H9 (cell line): ENCODE data around the gene ARMC12. TPM values are rescaled to one million over a fixed set of nuclear protein-coding genes. Genes with fewer than 3 reads are reported as not detected.
"Not testable (repeated sequence)": the region's sequence is repeated elsewhere in the genome, so short reads cannot be mapped to it uniquely, and the experiment has no call there.

Source experiments
- DNase-seq: peaks from one replicate; pipeline ENCODE4 v3.0.0-alpha.2; 2017
- H2AFZ ChIP-seq: one replicate; pipeline ENCODE4 v1.6.1; 2013; ENCODE audit warnings: mild to moderate bottlenecking, low read length, control low read depth, moderate library complexity
- H2AK5ac ChIP-seq: 2 replicates; pipeline ENCODE4 v1.6.1; 2013; ENCODE audit warnings: low read length, control low read depth, mixed read lengths; ENCODE audit not compliant: insufficient read length
- H2BK120ac ChIP-seq: one replicate; pipeline ENCODE4 v1.6.1; 2013; ENCODE audit warnings: low read depth, mild to moderate bottlenecking, low read length, control low read depth, inconsistent platforms; ENCODE audit not compliant: poor library complexity, severe bottlenecking
- H2BK12ac ChIP-seq: 2 replicates; pipeline ENCODE4 v1.6.1; 2013; ENCODE audit warnings: low read length, control low read depth, mixed read lengths, low read depth; ENCODE audit not compliant: insufficient read length
- H2BK15ac ChIP-seq: 2 replicates; pipeline ENCODE4 v1.6.1; 2013; ENCODE audit warnings: low read depth, low read length, control low read depth
- H2BK20ac ChIP-seq: one replicate; pipeline ENCODE4 v1.6.1; 2013; ENCODE audit warnings: low read depth, mild to moderate bottlenecking, low read length, control low read depth, inconsistent platforms; ENCODE audit not compliant: poor library complexity, severe bottlenecking
- H2BK5ac ChIP-seq: 2 replicates; pipeline ENCODE4 v1.6.1; 2013; ENCODE audit warnings: low read length, control low read depth, mixed read lengths; ENCODE audit not compliant: insufficient read length
- H3K14ac ChIP-seq: 2 replicates; pipeline ENCODE4 v1.6.1; 2013; ENCODE audit warnings: low read length, control low read depth; ENCODE audit not compliant: insufficient read depth
- H3K18ac ChIP-seq: 2 replicates; pipeline ENCODE4 v1.6.1; 2013; ENCODE audit warnings: low read depth, mild to moderate bottlenecking, mixed read lengths, low read length, control low read depth; ENCODE audit not compliant: insufficient read length
- H3K23ac ChIP-seq: 2 replicates; pipeline ENCODE4 v1.6.1; 2013; ENCODE audit warnings: low read length, control low read depth, mixed read lengths, low read depth; ENCODE audit not compliant: insufficient read length
- H3K23me2 ChIP-seq: 2 replicates; pipeline ENCODE4 v1.6.1; 2013; ENCODE audit warnings: low read depth, mild to moderate bottlenecking, mixed read lengths, low read length, control low read depth; ENCODE audit not compliant: insufficient read length, poor library complexity, severe bottlenecking
- H3K27ac ChIP-seq: 2 replicates; pipeline ENCODE4 v1.5.1; 2013; ENCODE audit warnings: low read length, control low read depth, mixed read lengths, low read depth; ENCODE audit not compliant: insufficient read length
- H3K27me3 ChIP-seq: 2 replicates; pipeline ENCODE4 v1.6.1; 2013; ENCODE audit warnings: low read length, control low read depth, inconsistent platforms; ENCODE audit not compliant: insufficient read depth
- H3K4ac ChIP-seq: 2 replicates; pipeline ENCODE4 v1.6.1; 2013; ENCODE audit warnings: low read depth, mild to moderate bottlenecking, control low read depth, inconsistent platforms, low read length, moderate library complexity
- H3K4me1 ChIP-seq: 2 replicates; pipeline ENCODE4 v1.6.1; 2013; ENCODE audit warnings: low read length, control low read depth, inconsistent platforms; ENCODE audit not compliant: insufficient read depth
- H3K4me2 ChIP-seq: 2 replicates; pipeline ENCODE4 v1.6.1; 2013; ENCODE audit warnings: low read length, control low read depth, mixed read lengths; ENCODE audit not compliant: insufficient read length, insufficient read depth
- H3K56ac ChIP-seq: 2 replicates; pipeline ENCODE4 v1.6.1; 2013; ENCODE audit warnings: low read depth, mild to moderate bottlenecking, mixed read lengths, low read length, control low read depth; ENCODE audit not compliant: insufficient read length
- H3K79me1 ChIP-seq: 2 replicates; pipeline ENCODE4 v1.6.1; 2013; ENCODE audit warnings: low read depth, mild to moderate bottlenecking, moderate library complexity, low read length, control low read depth, inconsistent platforms; ENCODE audit not compliant: insufficient read depth, poor library complexity, severe bottlenecking
- H3K79me2 ChIP-seq: 2 replicates; pipeline ENCODE4 v1.6.1; 2013; ENCODE audit warnings: low read length, control low read depth, inconsistent platforms; ENCODE audit not compliant: insufficient read depth
- H3K9ac ChIP-seq: 2 replicates; pipeline ENCODE4 v1.6.1; 2013; ENCODE audit warnings: low read length, control low read depth, mixed read lengths; ENCODE audit not compliant: insufficient read length; ENCODE audit errors: extremely low read depth
- H3K9me3 ChIP-seq: one replicate; pipeline ENCODE4 v1.6.1; 2013; ENCODE audit warnings: low read depth, low read length, inconsistent platforms; ENCODE audit not compliant: control insufficient read depth
- H3T11ph ChIP-seq: one replicate; pipeline ENCODE4 v1.6.1; 2013; ENCODE audit warnings: mild to moderate bottlenecking, low read length, control low read depth, inconsistent platforms
- H4K20me1 ChIP-seq: one replicate; pipeline ENCODE4 v1.6.1; 2013; ENCODE audit not compliant: control insufficient read depth, insufficient read length, insufficient read depth
- H4K5ac ChIP-seq: 2 replicates; pipeline ENCODE4 v1.6.1; 2013; ENCODE audit warnings: low read depth, mild to moderate bottlenecking, mixed read lengths, low read length, control low read depth; ENCODE audit not compliant: insufficient read length
- H4K8ac ChIP-seq: replicated peaks from 2 replicates; pipeline ENCODE4 v1.6.1; 2013; ENCODE audit warnings: low read length, control low read depth, mixed read lengths, low read depth; ENCODE audit not compliant: insufficient read length
- H4K91ac ChIP-seq: 2 replicates; pipeline ENCODE4 v1.6.1; 2013; ENCODE audit warnings: low read depth, mild to moderate bottlenecking, moderate library complexity, mixed read lengths, low read length, control low read depth; ENCODE audit not compliant: insufficient read length
- H3K27ac Mint-ChIP-seq, 3 experiments: 2 replicates in 2 of 3; 3 replicates in 1 of 3; pipeline ENCODE4 v1.8.0; 2020 to 2021; ENCODE audit warnings: mixed read lengths in 3 of 3, mild to moderate bottlenecking in 1 of 3, moderate library complexity in 1 of 3
- H3K27me3 Mint-ChIP-seq: 2 replicates; pipeline ENCODE4 v1.8.0; 2021; ENCODE audit warnings: low read depth, mild to moderate bottlenecking, moderate library complexity, mixed read lengths
- H3K36me3 Mint-ChIP-seq, 3 experiments: 2 replicates in 2 of 3; 3 replicates in 1 of 3; pipeline ENCODE4 v1.8.0; 2020 to 2021; ENCODE audit warnings: low read depth in 3 of 3, mixed read lengths in 3 of 3; ENCODE audit not compliant: insufficient read depth in 1 of 3
- H3K4me1 Mint-ChIP-seq, 2 experiments: 2 replicates each; pipeline ENCODE4 v1.8.0; 2020; ENCODE audit warnings: mixed read lengths in 2 of 2
- H3K4me3 Mint-ChIP-seq, 2 experiments: 2 replicates in 1 of 2; 3 replicates in 1 of 2; pipeline ENCODE4 v1.8.0; 2020 to 2021; ENCODE audit warnings: mild to moderate bottlenecking in 2 of 2, mixed read lengths in 2 of 2, moderate library complexity in 1 of 2
- H3K9me3 Mint-ChIP-seq, 2 experiments: 2 replicates in 1 of 2; 3 replicates in 1 of 2; pipeline ENCODE4 v1.8.0; 2020; ENCODE audit warnings: mild to moderate bottlenecking in 2 of 2, mixed read lengths in 2 of 2, moderate library complexity in 1 of 2
- WGBS: extraction: QIAGEN DNeasy Blood & Tissue Kit; methylation state at CpG from one replicate; pipeline ENCODE4 v1.1.7; 2013; ENCODE audit warnings: missing lambda C conversion rate, low lambda C conversion rate, mixed read lengths; ENCODE audit not compliant: insufficient read length; ENCODE audit errors: extremely low coverage; 5-methylcytosine and 5-hydroxymethylcytosine counted together
- total RNA-seq: library from RNA; stranded (reverse); gene quantifications from 2 replicates; pipeline ENCODE4 v1.2.1, GENCODE V29; 2021
- TF ChIP-seq, protein P1 (sequence below): fragments of 200-600 bp; sonication (generic); conservative IDR thresholded peaks from 3 replicates; pipeline ENCODE4 v1.8.0; 2021; ENCODE audit warnings: antibody characterized with exemption, mild to moderate bottlenecking

The ARMC12 gene
- total RNA-seq, 1 experiment from 2014 or later = 1.7 TPM

DNA sequence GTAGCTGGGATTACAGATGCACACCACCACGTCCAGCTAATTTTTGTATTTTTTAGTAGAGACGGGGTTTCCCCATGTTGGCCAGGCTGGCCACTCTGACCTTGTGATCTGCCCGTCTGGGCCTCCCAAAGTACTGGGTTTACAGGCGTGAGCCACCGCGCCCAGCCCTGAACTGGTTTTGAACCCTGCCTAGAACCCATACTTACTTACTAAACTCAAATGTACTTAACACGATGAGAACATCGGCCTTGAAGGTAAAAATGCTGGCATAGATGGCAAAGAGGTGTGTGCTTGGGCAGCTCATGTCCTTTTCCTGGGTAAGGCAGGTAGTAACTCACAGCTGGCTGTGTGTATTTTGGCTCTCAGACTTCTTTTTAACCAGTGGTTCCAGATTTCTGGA lies 3.2 kb upstream of the ARMC12 start:
- no peak overlapping the region for H3T11ph ChIP-seq
- no peaks in the 10 kb centered on the region for H4K20me1 ChIP-seq
- H3K23me2 ChIP-seq = peaks cover 3% of the 10 kb centered on the region
- H4K8ac ChIP-seq = no peak overlapping the region
- no peak overlapping the region for H3K14ac ChIP-seq
- DNase-seq = no peak
- Mint-ChIP-seq H3K4me3 (no peak overlapping the region; a peak in 1 of 5 replicates), H3K36me3 (no peaks in the 10 kb centered on the region; a peak in 1 of 7 replicates), H3K4me1 (peaks cover 56 to 59% of the 10 kb centered on the region in 2 experiments), H3K27me3 (peaks cover 7% of the 10 kb centered on the region), H3K9me3 (no peaks in the 10 kb centered on the region), H3K27ac (no peak overlapping the region)
- no peak overlapping the region for H2AK5ac ChIP-seq
- H3K23ac ChIP-seq = no peak overlapping the region
- H3K27ac ChIP-seq = no peak overlapping the region
- no peaks in the 10 kb centered on the region for H3K9me3 ChIP-seq
- no peaks in the 10 kb centered on the region for H3K79me1 ChIP-seq
- H3K18ac ChIP-seq = no peak overlapping the region
- H2BK120ac ChIP-seq = no peak overlapping the region
- H4K91ac ChIP-seq = no peak overlapping the region
- peaks cover 12% of the 10 kb centered on the region for H3K4me1 ChIP-seq
- H3K9ac ChIP-seq = no peak overlapping the region
- no peak overlapping the region for H2BK15ac ChIP-seq
- H2BK20ac ChIP-seq = no peak overlapping the region
- H3K79me2 ChIP-seq = no peaks in the 10 kb centered on the region
- H4K5ac ChIP-seq = no peak overlapping the region
- H2BK5ac ChIP-seq = no peak overlapping the region
- no peaks in the 10 kb centered on the region for H3K27me3 ChIP-seq
- no peak overlapping the region for H3K4ac ChIP-seq
- no CpG with 5 or more reads among the region's 8 CpGs for WGBS
- H3K4me2 ChIP-seq = no peak overlapping the region
- TF ChIP-seq, protein P1, sequence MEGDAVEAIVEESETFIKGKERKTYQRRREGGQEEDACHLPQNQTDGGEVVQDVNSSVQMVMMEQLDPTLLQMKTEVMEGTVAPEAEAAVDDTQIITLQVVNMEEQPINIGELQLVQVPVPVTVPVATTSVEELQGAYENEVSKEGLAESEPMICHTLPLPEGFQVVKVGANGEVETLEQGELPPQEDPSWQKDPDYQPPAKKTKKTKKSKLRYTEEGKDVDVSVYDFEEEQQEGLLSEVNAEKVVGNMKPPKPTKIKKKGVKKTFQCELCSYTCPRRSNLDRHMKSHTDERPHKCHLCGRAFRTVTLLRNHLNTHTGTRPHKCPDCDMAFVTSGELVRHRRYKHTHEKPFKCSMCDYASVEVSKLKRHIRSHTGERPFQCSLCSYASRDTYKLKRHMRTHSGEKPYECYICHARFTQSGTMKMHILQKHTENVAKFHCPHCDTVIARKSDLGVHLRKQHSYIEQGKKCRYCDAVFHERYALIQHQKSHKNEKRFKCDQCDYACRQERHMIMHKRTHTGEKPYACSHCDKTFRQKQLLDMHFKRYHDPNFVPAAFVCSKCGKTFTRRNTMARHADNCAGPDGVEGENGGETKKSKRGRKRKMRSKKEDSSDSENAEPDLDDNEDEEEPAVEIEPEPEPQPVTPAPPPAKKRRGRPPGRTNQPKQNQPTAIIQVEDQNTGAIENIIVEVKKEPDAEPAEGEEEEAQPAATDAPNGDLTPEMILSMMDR = no peak
- no peak overlapping the region for H2BK12ac ChIP-seq
- H2AFZ ChIP-seq = no peak overlapping the region
- H3K56ac ChIP-seq = no peak overlapping the region

DNA sequence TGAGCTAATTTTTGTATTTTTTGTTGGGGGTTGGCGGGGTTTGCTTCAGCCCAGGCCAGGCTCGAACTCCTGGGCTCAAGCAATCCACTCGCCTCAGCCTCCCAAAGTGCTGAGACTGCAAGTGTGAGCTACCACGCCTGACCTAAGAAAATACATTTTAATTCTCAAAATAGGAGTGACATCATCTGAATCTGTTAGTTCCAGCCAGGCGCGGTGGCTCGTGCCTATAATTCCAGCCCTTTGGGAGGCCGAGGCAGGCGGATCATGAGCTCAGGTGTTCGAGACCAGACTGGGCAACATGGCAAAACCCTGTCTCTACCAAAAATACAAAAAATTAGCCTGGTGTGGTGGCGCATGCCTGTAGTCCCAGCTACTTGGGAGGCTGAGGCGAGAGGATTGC lies 2.5 kb upstream of the ARMC12 start:
- H2BK15ac ChIP-seq, H4K20me1 ChIP-seq, H3K27ac Mint-ChIP-seq, H3K79me1 ChIP-seq, H3K27me3 ChIP-seq, H4K5ac ChIP-seq, H3K79me2 ChIP-seq, H2BK120ac ChIP-seq, H3T11ph ChIP-seq, H4K8ac ChIP-seq, H2AFZ ChIP-seq, H3K56ac ChIP-seq, H3K9me3 ChIP-seq, H3K4me2 ChIP-seq, H2BK5ac ChIP-seq, H3K27ac ChIP-seq, H3K18ac ChIP-seq, H3K4me1 ChIP-seq, H3K23me2 ChIP-seq, H3K36me3 Mint-ChIP-seq, DNase-seq, H2AK5ac ChIP-seq, H3K23ac ChIP-seq, H3K9me3 Mint-ChIP-seq, H3K4ac ChIP-seq, H2BK20ac ChIP-seq, H3K9ac ChIP-seq, H4K91ac ChIP-seq, H3K27me3 Mint-ChIP-seq, H3K14ac ChIP-seq, H3K4me3 Mint-ChIP-seq, H2BK12ac ChIP-seq: not testable (repeated sequence)
- H3K4me1 Mint-ChIP-seq = peaks cover 57 to 58% of the 10 kb centered on the region in 2 experiments
- no CpG with 5 or more reads among the region's 12 CpGs for WGBS
